K562 (cell line): Measurements from ENCODE around the gene EPN2. TPM values are rescaled to one million over a fixed set of nuclear protein-coding genes. Genes with fewer than 3 reads are reported as not detected.

Experiments used
- CHD2 ChIP-seq: IDR thresholded peaks from 2 replicates; pipeline ENCODE4 v1.6.1; 2011; ENCODE audit warnings: low read depth, low read length
- EP400 ChIP-seq: fragments of 450-650 bp; IDR thresholded peaks from 2 replicates; pipeline ENCODE4 v1.6.1; 2017; ENCODE audit warnings: antibody characterized with exemption, mild to moderate bottlenecking, moderate library complexity
- ETV5 ChIP-seq: sonication (generic); formaldehyde crosslinking; IDR thresholded peaks from 2 replicates; pipeline ENCODE4 v1.4.0; 2020; ENCODE audit warnings: low read depth, mild to moderate bottlenecking, missing genetic modification reagents
- FOXK2 ChIP-seq, 2 experiments: fragments of 450-650 bp; IDR thresholded peaks in 1 of 2; conservative IDR thresholded peaks in 1 of 2; 2 replicates each; pipeline ENCODE4 v1.6.1; 2016; ENCODE audit warnings: low read depth in 2 of 2, mild to moderate bottlenecking in 1 of 2
- HDGF ChIP-seq: fragments of 450-650 bp; IDR thresholded peaks from 2 replicates; pipeline ENCODE4 v1.6.1; 2016
- HMGN3 ChIP-seq: IDR thresholded peaks from 2 replicates; pipeline ENCODE4 v1.6.1; 2011; ENCODE audit warnings: borderline replicate concordance, low read depth, mild to moderate bottlenecking, mixed read lengths, low read length; ENCODE audit not compliant: insufficient read length; ENCODE audit errors: extremely low read depth
- HNRNPH1 ChIP-seq: fragments of 200-400 bp; formaldehyde crosslinking; optimal IDR thresholded peaks from 2 replicates; pipeline ENCODE3; 2017; ENCODE audit warnings: low read depth, mild to moderate bottlenecking, low read length, moderate library complexity
- KLF10 ChIP-seq: fragments of 250-450 bp; sonication (Bioruptor Pico); IDR thresholded peaks from 2 replicates; pipeline ENCODE4 v1.6.1; 2021; ENCODE audit warnings: matching md5 sums
- LEF1 ChIP-seq: fragments of 450-650 bp; IDR thresholded peaks from 2 replicates; pipeline ENCODE4 v1.6.1; 2016; ENCODE audit warnings: mild to moderate bottlenecking
- MBD2 ChIP-seq: sonication (generic); IDR thresholded peaks from 2 replicates; pipeline ENCODE4 v1.6.1; 2016; ENCODE audit warnings: low read depth, borderline replicate concordance
- SIN3B ChIP-seq: fragments of 450-650 bp; IDR thresholded peaks from 2 replicates; pipeline ENCODE4 v1.6.1; 2017; ENCODE audit warnings: low read depth, mild to moderate bottlenecking, moderate library complexity
- SIX5 ChIP-seq, 2 experiments: IDR thresholded peaks; 2 replicates each; pipeline ENCODE4 v1.6.1; 2011; ENCODE audit warnings: low read length in 2 of 2, borderline replicate concordance in 1 of 2, low read depth in 1 of 2, mild to moderate bottlenecking in 1 of 2, moderate library complexity in 1 of 2; ENCODE audit not compliant: insufficient read depth in 1 of 2
- SPI1 ChIP-seq: IDR thresholded peaks from 2 replicates; pipeline ENCODE4 v1.6.1; 2011; ENCODE audit warnings: low read depth, low read length, control low read depth, borderline replicate concordance
- TAF7 ChIP-seq: fragments of 450-650 bp; IDR thresholded peaks from 2 replicates; pipeline ENCODE4 v1.6.1; 2016; ENCODE audit warnings: missing genetic modification characterization, missing compliant biosample characterization
- TCFL5 ChIP-seq: fragments of 250-450 bp; sonication (Bioruptor Pico); conservative IDR thresholded peaks from 2 replicates; pipeline ENCODE4 v1.6.1; 2021; ENCODE audit warnings: mild to moderate bottlenecking, moderate library complexity, matching md5 sums
- ZNF707 ChIP-seq: fragments of 250-450 bp; sonication (Bioruptor Pico); conservative IDR thresholded peaks from 2 replicates; pipeline ENCODE4 v1.8.0; 2022; ENCODE audit warnings: inconsistent platforms, mild to moderate bottlenecking, moderate library complexity
- polyA plus RNA-seq, 8 experiments: library from polyadenylated mRNA; depleted of rRNA in 4 of 8; stranded (reverse) in 5 of 8; unstranded in 3 of 8; fragments of >200 nt; fragmentation: Nextera tagmentation in 2 of 8; fragmentation: Illumina TruSeq in 1 of 8; extraction: Ambion mirVana in 2 of 8; extraction: Trizol in 1 of 8; gene quantifications; 2 replicates each; pipeline versions ENCODE4 v1.2.1 to v1.2.3, GENCODE V29; 2011 to 2014; ENCODE audit warnings: inconsistent platforms in 1 of 8, missing spikeins in 1 of 8
- total RNA-seq, 7 experiments: library from RNA; depleted of rRNA in 6 of 7; stranded (reverse); fragments of >200 nt in 6 of 7; fragmentation: Illumina TruSeq in 2 of 7; extraction: Trizol in 2 of 7; gene quantifications; 2 replicates each; pipeline versions ENCODE4 v1.2.1 to v1.2.3, GENCODE V29; 2011 to 2021; ENCODE audit warnings: low replicate concordance in 1 of 7
- TF ChIP-seq, protein P1 (sequence below): fragments of 450-650 bp; IDR thresholded peaks from 2 replicates; pipeline ENCODE4 v1.7.1; 2018; ENCODE audit warnings: mild to moderate bottlenecking, low read depth; ENCODE audit not compliant: partially characterized antibody
- TF ChIP-seq, protein P2 (sequence below): fragments of 200-800 bp; sonication (Bioruptor generic); IDR thresholded peaks from 2 replicates; pipeline ENCODE4 v1.6.1; 2017; ENCODE audit warnings: missing genetic modification characterization, missing compliant biosample characterization
- TF ChIP-seq, protein P3 (sequence below): fragments of 450-650 bp; IDR thresholded peaks from 2 replicates; pipeline ENCODE4 v1.6.1; 2014; ENCODE audit warnings: low read depth, mild to moderate bottlenecking, moderate library complexity, borderline replicate concordance
- TF ChIP-seq, protein P4 (sequence below): fragments of 250-450 bp; sonication (Bioruptor Pico); IDR thresholded peaks from 2 replicates; pipeline ENCODE4 v1.4.0; 2020; ENCODE audit warnings: mild to moderate bottlenecking, moderate library complexity

Gene EPN2
- total and polyA plus RNA-seq, 9 of the 15 experiments (the other 6 are each of a cell fraction or from before 2014, with no cell fraction given): 1.0 to 12.9 (median 8.9) TPM

DNA sequence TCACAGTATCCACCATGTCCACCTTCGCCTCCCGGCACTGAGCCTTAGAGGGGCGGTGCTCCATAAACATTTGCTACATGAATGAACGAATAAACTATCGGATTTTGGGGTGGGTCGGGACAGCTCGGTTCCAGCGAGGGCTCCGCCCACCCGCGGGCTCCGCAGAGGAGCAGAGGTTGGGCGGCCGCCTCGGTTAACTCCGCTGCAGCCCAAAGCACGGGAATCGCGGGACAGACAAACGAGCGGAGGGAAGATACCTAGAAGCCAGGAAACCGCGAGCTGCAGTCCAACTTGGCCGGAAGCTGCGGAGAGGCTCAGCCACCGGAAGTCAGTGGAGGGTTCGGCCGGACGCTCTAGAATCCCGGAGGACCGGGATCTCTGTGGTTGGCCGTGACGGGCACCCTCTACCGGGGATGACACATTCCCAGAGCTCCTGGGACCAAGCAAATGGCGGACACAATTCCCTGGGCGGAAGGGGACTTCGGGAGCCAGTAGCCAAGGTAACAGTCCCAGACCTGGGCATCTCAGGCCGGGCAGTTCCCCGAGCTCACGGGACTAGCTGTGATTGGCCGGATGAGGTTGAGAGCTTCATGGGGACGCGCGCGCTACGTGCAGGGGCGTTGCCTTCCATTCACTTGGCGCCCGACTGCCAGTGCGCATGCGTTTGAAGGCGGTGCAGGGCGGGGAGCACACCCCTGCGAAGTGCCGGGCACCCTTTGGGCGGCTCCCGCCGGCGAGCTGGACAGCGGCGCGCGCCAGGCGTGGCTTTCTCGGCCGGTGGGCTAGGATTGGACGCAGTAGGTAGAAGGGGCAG, 140.6 kb downstream of the EPN2 start (continued):
- TF ChIP-seq, protein P1, sequence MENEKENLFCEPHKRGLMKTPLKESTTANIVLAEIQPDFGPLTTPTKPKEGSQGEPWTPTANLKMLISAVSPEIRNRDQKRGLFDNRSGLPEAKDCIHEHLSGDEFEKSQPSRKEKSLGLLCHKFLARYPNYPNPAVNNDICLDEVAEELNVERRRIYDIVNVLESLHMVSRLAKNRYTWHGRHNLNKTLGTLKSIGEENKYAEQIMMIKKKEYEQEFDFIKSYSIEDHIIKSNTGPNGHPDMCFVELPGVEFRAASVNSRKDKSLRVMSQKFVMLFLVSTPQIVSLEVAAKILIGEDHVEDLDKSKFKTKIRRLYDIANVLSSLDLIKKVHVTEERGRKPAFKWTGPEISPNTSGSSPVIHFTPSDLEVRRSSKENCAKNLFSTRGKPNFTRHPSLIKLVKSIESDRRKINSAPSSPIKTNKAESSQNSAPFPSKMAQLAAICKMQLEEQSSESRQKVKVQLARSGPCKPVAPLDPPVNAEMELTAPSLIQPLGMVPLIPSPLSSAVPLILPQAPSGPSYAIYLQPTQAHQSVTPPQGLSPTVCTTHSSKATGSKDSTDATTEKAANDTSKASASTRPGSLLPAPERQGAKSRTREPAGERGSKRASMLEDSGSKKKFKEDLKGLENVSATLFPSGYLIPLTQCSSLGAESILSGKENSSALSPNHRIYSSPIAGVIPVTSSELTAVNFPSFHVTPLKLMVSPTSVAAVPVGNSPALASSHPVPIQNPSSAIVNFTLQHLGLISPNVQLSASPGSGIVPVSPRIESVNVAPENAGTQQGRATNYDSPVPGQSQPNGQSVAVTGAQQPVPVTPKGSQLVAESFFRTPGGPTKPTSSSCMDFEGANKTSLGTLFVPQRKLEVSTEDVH: peak; percentile 56
- TF ChIP-seq ETV5 (CRISPR knock-in tag) (peak; percentile 82; the same call in 1 of the 2 replicates), SIX5 (IDR thresholded peaks at IDR 0.05; ENCODE audit: borderline replicate concordance in 1 of 2, insufficient read depth in 1 of 2, low read depth in 1 of 2, low read length in 2 of 2) (no peak), CHD2 (peak; percentile 82), SIN3B (peak; percentile 50; the same call in 1 of the 2 replicates), HNRNPH1 (no peak), ZNF707 (CRISPR knock-in tag) (no peak), EP400 (peak; percentile 83), TCFL5 (no peak), KLF10 (no peak), HDGF (no peak; the same call in 1 of the 2 replicates), LEF1 (no peak), SPI1 (0 out of 2 replicates have a peak, but pooled peaks have one; percentile 3), HMGN3 (peak; percentile 9), TAF7 (tag) (peak; percentile 47; the same call in 1 of the 2 replicates), MBD2 (peak; percentile 43; the same call in 1 of the 2 replicates), FOXK2 (conservative IDR thresholded peaks at IDR 0.05 in 1 of 2, IDR thresholded peaks at IDR 0.05 in 1 of 2; ENCODE audit: low read depth in 2 of 2) (peak in 1 of 2 experiments; percentile 29; a peak in 1 of 4 replicates)
- TF ChIP-seq, protein P2, sequence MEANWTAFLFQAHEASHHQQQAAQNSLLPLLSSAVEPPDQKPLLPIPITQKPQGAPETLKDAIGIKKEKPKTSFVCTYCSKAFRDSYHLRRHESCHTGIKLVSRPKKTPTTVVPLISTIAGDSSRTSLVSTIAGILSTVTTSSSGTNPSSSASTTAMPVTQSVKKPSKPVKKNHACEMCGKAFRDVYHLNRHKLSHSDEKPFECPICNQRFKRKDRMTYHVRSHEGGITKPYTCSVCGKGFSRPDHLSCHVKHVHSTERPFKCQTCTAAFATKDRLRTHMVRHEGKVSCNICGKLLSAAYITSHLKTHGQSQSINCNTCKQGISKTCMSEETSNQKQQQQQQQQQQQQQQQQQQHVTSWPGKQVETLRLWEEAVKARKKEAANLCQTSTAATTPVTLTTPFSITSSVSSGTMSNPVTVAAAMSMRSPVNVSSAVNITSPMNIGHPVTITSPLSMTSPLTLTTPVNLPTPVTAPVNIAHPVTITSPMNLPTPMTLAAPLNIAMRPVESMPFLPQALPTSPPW (CRISPR knock-in tag): peak; percentile 82; the same call in 1 of the 2 replicates
- TF ChIP-seq, protein P3, sequence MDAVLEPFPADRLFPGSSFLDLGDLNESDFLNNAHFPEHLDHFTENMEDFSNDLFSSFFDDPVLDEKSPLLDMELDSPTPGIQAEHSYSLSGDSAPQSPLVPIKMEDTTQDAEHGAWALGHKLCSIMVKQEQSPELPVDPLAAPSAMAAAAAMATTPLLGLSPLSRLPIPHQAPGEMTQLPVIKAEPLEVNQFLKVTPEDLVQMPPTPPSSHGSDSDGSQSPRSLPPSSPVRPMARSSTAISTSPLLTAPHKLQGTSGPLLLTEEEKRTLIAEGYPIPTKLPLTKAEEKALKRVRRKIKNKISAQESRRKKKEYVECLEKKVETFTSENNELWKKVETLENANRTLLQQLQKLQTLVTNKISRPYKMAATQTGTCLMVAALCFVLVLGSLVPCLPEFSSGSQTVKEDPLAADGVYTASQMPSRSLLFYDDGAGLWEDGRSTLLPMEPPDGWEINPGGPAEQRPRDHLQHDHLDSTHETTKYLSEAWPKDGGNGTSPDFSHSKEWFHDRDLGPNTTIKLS: peak; percentile 94
- TF ChIP-seq, protein P4, sequence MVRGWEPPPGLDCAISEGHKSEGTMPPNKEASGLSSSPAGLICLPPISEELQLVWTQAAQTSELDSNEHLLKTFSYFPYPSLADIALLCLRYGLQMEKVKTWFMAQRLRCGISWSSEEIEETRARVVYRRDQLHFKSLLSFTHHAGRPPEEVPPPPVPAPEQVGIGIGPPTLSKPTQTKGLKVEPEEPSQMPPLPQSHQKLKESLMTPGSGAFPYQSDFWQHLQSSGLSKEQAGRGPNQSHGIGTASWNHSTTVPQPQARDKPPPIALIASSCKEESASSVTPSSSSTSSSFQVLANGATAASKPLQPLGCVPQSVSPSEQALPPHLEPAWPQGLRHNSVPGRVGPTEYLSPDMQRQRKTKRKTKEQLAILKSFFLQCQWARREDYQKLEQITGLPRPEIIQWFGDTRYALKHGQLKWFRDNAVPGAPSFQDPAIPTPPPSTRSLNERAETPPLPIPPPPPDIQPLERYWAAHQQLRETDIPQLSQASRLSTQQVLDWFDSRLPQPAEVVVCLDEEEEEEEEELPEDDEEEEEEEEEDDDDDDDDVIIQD (CRISPR knock-in tag): no peak
